Activated T-cell treated with anti-CD3 and anti-CD28 coated beads for 1 hour (primary cell): ENCODE results near the gene PPP6R3.
"Not testable (repeated sequence)": the region's sequence is repeated elsewhere in the genome, so short reads cannot be mapped to it uniquely, and the experiment has no call there.

ENCODE experiments used
- DNase-seq: peaks from one replicate; pipeline ENCODE4 v3.0.0-alpha.2; 2020; ENCODE audit warnings: low read depth

PPP6R3 gene

GRCh38 chr11:68460741-68461574 lies at the start of gene PPP6R3:
TSS of gene PPP6R3 (plus strand) at chr11:68460752. CDS start at chr11:68537665, 76,913 bp downstream.
- DNase-seq: no peak

- no peak for DNase-seq
Measured at GRCh38 chr11:68411501-68411991, 49.0 kb upstream of the PPP6R3 start.

DNA sequence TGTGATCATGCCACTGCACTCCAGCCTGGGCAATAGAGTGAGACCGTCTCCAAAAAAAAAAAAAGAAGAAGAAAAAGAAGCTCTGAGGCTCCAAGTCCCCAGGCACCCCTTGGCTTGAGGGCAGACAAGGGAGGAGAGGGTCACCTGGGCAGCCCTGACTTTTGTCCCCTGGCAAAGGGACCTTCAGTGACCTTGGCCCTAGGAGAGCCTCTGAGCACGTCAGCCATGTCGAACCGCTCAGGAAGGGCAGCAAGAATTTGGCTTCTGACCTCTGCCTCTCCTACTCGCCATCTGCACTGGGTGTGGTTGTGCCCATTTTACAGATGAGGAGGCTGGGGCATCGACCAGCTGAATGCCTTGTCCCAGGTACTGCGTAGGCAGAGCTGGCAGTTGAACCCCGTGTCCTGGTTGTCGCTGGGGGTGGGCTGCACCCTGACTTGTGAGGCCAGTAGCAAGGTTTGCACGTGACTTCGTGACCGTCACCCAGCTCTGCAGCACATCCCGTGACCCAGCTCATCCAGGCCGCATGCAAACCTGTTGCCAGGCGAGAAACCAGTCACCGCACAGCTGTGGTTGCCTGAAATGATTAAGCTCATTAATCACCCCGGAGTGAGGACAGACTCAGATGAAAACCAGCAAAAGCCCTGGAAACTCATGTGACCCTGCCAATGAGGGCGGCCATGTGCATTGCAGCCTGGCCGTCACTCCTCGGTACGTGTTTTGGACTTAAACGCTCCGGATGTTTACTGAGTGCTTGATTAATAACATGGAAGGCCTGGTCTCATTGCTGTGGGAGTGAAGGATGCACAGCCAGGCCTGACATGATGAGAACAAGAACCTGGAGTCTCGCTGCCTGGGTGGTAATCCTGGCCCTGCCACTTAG lies 47.7 kb upstream of the PPP6R3 start:
- no peak for DNase-seq

DNA sequence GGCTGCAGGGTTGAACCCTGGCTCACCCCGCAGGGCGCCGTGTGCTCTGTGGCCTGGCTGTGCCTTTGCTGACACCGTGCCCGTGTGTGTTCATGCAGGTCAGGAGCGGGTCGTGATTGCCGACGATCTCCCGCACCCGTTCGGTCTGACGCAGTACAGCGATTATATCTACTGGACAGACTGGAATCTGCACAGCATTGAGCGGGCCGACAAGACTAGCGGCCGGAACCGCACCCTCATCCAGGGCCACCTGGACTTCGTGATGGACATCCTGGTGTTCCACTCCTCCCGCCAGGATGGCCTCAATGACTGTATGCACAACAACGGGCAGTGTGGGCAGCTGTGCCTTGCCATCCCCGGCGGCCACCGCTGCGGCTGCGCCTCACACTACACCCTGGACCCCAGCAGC lies 47.0 kb upstream of the PPP6R3 start:
- DNase-seq: no peak

- no peak for DNase-seq
Measured at GRCh38 chr11:68414496-68415221, 45.9 kb upstream of the PPP6R3 start.

GRCh38 chr11:68416070-68416578 lies 44.4 kb upstream of the PPP6R3 start:
- no peak for DNase-seq

- no peak for DNase-seq
Measured at GRCh38 chr11:68418648-68419047, 41.9 kb upstream of the PPP6R3 start.

GRCh38 chr11:68420171-68420570 lies 40.4 kb upstream of the PPP6R3 start:
- DNase-seq: no peak

- no peak for DNase-seq
Measured at GRCh38 chr11:68423481-68423880, 37.1 kb upstream of the PPP6R3 start.

GRCh38 chr11:68424101-68424632 lies 36.4 kb upstream of the PPP6R3 start:
- DNase-seq: no peak

DNA sequence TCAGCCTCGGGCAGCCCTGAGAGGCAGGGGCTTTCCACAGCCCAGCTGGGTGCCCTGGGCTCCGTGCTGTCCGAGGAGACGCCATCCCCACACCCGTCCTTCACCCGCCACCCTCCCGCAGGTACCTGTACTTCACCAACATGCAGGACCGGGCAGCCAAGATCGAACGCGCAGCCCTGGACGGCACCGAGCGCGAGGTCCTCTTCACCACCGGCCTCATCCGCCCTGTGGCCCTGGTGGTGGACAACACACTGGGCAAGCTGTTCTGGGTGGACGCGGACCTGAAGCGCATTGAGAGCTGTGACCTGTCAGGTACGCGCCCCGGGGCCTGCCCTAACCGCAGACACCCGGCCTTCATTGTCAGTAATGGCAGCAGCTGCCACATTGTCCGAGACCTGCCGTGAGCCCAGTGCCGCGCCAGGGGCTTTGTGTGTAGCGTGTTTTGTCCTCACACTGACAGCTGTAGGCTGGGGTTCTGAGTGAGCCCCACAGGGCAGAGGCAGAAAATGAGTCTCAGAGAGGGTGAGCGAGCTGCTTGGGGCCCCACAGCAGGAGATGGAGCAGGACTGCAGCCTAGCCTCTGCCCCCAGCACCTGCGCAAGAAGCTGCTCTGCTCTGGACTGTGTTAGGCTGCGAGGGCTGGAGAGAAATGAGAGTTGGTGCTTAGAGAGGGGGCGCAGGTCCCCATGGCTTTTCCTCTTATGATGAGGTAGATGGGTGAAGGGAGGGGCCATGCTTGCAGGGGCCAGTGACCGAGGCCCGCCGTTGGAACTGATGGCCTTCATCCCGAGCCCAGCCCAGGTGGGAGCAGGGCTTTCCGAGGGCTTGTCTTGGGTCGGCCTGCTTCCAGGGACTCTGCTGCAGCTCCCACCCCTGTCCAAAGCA lies 35.3 kb upstream of the PPP6R3 start:
- DNase-seq: no peak

DNA sequence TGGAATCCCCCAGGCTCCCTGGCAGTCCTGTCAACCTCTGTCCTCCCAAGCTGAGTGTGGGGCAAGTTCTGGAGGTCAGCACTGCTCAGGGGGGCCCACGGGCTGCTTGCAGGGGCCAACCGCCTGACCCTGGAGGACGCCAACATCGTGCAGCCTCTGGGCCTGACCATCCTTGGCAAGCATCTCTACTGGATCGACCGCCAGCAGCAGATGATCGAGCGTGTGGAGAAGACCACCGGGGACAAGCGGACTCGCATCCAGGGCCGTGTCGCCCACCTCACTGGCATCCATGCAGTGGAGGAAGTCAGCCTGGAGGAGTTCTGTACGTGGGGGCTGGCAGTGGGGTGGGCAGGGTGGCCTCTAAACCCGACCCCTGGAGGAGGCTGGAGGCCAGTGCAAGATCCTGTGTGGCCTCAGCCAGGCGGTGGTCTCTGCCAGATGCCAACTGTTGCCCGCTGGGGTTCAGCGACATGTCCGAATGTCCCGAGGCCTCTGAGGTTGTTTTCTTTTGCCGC lies 34.6 kb upstream of the PPP6R3 start:
- no peak for DNase-seq

GRCh38 chr11:68429661-68430060 lies 30.9 kb upstream of the PPP6R3 start:
- no peak for DNase-seq

DNA sequence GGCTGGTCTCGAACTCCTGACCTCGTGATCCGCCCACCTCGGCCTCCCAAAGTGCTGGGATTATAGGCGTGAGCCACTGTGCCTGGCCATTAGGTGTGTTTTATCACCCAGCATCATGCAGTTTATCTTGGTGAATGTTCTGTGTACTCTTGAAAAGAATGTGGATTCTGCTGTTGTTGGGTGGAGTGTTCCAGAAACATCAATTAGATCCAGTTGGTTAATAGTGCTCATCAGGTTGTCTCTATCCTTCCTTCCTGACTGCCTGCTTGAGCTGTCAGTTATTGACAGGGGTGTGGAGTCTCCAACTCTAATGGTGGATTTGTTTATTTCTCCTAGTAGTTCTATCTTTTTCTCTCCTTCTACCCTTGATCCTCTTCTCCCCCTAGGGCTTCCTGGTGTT lies 30.2 kb upstream of the PPP6R3 start:
- no peak for DNase-seq

- no peak for DNase-seq
Measured at GRCh38 chr11:68430801-68431200, 29.8 kb upstream of the PPP6R3 start.

- DNase-seq: no peak
Measured at GRCh38 chr11:68431984-68432645, 28.4 kb upstream of the PPP6R3 start.

- no peak for DNase-seq
Measured at GRCh38 chr11:68432874-68433273, 27.7 kb upstream of the PPP6R3 start.

DNA sequence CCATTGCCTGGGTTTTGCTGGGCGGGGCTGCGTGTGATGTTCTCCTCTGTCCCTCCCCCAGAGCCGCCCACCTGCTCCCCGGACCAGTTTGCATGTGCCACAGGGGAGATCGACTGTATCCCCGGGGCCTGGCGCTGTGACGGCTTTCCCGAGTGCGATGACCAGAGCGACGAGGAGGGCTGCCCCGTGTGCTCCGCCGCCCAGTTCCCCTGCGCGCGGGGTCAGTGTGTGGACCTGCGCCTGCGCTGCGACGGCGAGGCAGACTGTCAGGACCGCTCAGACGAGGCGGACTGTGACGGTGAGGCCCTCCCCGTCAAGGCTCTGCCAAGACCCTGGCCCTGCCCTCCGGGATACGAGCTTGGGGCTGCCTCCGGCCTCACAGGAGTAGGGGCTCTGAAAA lies 27.0 kb upstream of the PPP6R3 start:
- no peak for DNase-seq

- DNase-seq: not testable (repeated sequence)
Measured at GRCh38 chr11:68434159-68434558, 26.4 kb upstream of the PPP6R3 start.
